Spleen (tissue), 7 donors: ENCODE results near the gene ACTG1.

Source experiments
- POLR2A ChIP-seq, 3 donors: fragments of 450-650 bp; IDR thresholded peaks; one replicate each; pipeline ENCODE4 v1.5.1; 2017; ENCODE audit warnings: antibody characterized with exemption in 3 of 3, mild to moderate bottlenecking in 1 of 3
- POLR2AphosphoS5 ChIP-seq, 3 donors: sonication (generic); formaldehyde crosslinking; IDR thresholded peaks; one replicate each; pipeline ENCODE4 v1.5.1; 2017; ENCODE audit warnings: antibody characterized with exemption in 3 of 3
- TF ChIP-seq, protein P1 (sequence below), 11 experiments: fragments of 200-600 bp in 7 of 11; fragments of 450-650 bp in 4 of 11; sonication (generic) in 4 of 11; IDR thresholded peaks in 8 of 11; conservative IDR thresholded peaks in 3 of 11; 1 replicate in 7 of 11; 2 replicates in 4 of 11; pipeline versions ENCODE4 v1.4.0 to v1.8.0; 2016 to 2021; ENCODE audit warnings: antibody characterized with exemption in 11 of 11, inconsistent platforms in 4 of 11, mild to moderate bottlenecking in 1 of 11
- donor health status: DM: no; HTN: no; CAD: no; lungs with moderate emphysema.
- donor health status: DM: no; HTN: no; CAD: no.
- donor health status: DM: no; HTN: no; CAD: no.

DNA sequence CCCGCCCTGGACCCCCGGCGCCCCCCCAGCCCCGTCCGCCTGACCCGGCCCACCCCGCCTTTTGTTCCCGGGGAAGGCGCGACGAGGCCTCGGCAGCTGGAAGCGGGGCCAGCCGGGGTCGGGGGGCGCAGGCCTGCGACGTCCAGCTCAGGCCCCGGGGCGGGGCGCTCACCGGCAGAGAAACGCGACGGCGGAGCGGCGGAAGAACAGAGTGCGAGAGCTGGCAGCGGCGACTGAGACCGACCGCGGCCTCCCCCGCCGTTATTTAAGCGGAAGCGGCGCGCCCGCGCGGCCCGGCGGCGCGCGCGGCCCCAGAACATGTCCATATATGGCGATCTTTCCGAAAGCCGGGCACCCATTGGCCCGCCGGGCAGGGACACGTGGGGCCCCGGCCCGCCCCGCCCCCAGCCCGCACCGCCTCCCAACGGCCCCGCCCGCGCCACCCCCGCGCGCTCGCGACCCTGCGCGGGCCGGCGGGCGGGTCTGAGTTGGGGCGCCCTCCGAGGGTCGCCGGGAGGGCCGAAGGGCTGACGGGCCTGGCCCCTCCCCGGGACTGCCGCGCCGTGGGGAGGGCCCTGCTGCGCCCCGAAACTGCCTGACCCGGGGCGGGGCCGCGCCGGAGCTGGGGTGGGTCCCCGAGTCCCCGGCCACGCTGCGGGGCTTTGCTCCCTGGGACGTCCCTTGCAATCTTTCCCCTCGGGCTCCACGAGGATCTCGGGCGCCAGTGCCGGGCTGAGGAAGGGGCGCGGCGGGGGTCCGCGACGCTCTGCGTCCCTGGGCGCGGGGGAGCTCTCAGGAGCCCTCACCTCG lies at the start of gene ACTG1:
- TF ChIP-seq, protein P1, sequence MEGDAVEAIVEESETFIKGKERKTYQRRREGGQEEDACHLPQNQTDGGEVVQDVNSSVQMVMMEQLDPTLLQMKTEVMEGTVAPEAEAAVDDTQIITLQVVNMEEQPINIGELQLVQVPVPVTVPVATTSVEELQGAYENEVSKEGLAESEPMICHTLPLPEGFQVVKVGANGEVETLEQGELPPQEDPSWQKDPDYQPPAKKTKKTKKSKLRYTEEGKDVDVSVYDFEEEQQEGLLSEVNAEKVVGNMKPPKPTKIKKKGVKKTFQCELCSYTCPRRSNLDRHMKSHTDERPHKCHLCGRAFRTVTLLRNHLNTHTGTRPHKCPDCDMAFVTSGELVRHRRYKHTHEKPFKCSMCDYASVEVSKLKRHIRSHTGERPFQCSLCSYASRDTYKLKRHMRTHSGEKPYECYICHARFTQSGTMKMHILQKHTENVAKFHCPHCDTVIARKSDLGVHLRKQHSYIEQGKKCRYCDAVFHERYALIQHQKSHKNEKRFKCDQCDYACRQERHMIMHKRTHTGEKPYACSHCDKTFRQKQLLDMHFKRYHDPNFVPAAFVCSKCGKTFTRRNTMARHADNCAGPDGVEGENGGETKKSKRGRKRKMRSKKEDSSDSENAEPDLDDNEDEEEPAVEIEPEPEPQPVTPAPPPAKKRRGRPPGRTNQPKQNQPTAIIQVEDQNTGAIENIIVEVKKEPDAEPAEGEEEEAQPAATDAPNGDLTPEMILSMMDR (IDR thresholded peaks at IDR 0.05 in 8 of 11, conservative IDR thresholded peaks at IDR 0.05 in 3 of 11) = no peak
- TF ChIP-seq POLR2A (IDR thresholded peaks at IDR 0.05) = peak; percentile 93 to 97 (median 97)
- TF ChIP-seq POLR2AphosphoS5 (IDR thresholded peaks at IDR 0.05) = peak; percentile 99
